DND-41 (cell line): Measurements from ENCODE around the gene PNMA3.
"Not testable (repeated sequence)": the region's sequence is repeated elsewhere in the genome, so short reads cannot be mapped to it uniquely, and the experiment has no call there.

Experiments
- ATAC-seq: fragments of 200-7000 bp; cut with Tn5 transposase; 3 replicates; pipeline ENCODE4 v1.9.1; 2021; ENCODE audit warnings: low read depth; ENCODE audit not compliant: insufficient read depth
- DNase-seq: peaks from one replicate; pipeline ENCODE4 v3.0.0-alpha.2; 2020
- H2AFZ ChIP-seq: 2 replicates; pipeline ENCODE4 v1.6.0; 2012; ENCODE audit warnings: low read depth, low read length
- H3K27ac ChIP-seq: 2 replicates; pipeline ENCODE4 v1.5.1; 2012; ENCODE audit warnings: low read length, inconsistent platforms
- H3K27me3 ChIP-seq: fragments of 200-600 bp; sonication (generic); 2 replicates; pipeline ENCODE4 v1.6.0; 2012; ENCODE audit warnings: low read length, mild to moderate bottlenecking, inconsistent platforms; ENCODE audit not compliant: insufficient read depth, poor library complexity
- H3K36me3 ChIP-seq: 2 replicates; pipeline ENCODE4 v1.5.1; 2012; ENCODE audit warnings: low read length, inconsistent platforms; ENCODE audit not compliant: insufficient read depth
- H3K4me1 ChIP-seq: 2 replicates; pipeline ENCODE4 v1.5.1; 2012; ENCODE audit warnings: mild to moderate bottlenecking, low read length; ENCODE audit not compliant: insufficient read depth
- H3K4me2 ChIP-seq: 2 replicates; pipeline ENCODE4 v1.6.0; 2012; ENCODE audit warnings: mild to moderate bottlenecking, moderate library complexity, low read length, inconsistent platforms; ENCODE audit not compliant: insufficient read depth
- H3K4me3 ChIP-seq, 2 experiments: fragments of 200-600 bp in 1 of 2; shearing (Covaris generic) in 1 of 2; 2 replicates each; pipeline ENCODE4 v1.5.1; 2012 to 2016; ENCODE audit warnings: inconsistent platforms in 2 of 2, low read length in 2 of 2, mild to moderate bottlenecking in 2 of 2, low read depth in 1 of 2, moderate library complexity in 1 of 2
- H3K79me2 ChIP-seq: 2 replicates; pipeline ENCODE4 v1.6.0; 2012; ENCODE audit warnings: low read length, inconsistent platforms; ENCODE audit not compliant: insufficient read depth
- H3K9ac ChIP-seq: 2 replicates; pipeline ENCODE4 v1.6.0; 2012; ENCODE audit warnings: low read depth, mild to moderate bottlenecking, inconsistent platforms, low read length, moderate library complexity
- H3K9me3 ChIP-seq: 2 replicates; pipeline ENCODE4 v1.5.1; 2012; ENCODE audit warnings: low read length, moderate library complexity, mild to moderate bottlenecking, inconsistent platforms; ENCODE audit not compliant: insufficient read depth, severe bottlenecking
- H4K20me1 ChIP-seq: 2 replicates; pipeline ENCODE4 v1.6.0; 2012; ENCODE audit warnings: low read length; ENCODE audit not compliant: insufficient read depth
- EZH2 ChIP-seq: IDR thresholded peaks from 3 replicates; pipeline ENCODE4 v1.6.1; 2012; ENCODE audit warnings: borderline replicate concordance, low read depth, mild to moderate bottlenecking, moderate library complexity, low read length, inconsistent platforms; ENCODE audit not compliant: severe bottlenecking
- TF ChIP-seq, protein P1 (sequence below): IDR thresholded peaks from 2 replicates; pipeline ENCODE4 v1.5.1; 2012; ENCODE audit warnings: borderline replicate concordance, low read length, moderate library complexity, mild to moderate bottlenecking; ENCODE audit not compliant: poor library complexity, severe bottlenecking; ENCODE audit errors: extremely low read depth

Gene PNMA3

DNA sequence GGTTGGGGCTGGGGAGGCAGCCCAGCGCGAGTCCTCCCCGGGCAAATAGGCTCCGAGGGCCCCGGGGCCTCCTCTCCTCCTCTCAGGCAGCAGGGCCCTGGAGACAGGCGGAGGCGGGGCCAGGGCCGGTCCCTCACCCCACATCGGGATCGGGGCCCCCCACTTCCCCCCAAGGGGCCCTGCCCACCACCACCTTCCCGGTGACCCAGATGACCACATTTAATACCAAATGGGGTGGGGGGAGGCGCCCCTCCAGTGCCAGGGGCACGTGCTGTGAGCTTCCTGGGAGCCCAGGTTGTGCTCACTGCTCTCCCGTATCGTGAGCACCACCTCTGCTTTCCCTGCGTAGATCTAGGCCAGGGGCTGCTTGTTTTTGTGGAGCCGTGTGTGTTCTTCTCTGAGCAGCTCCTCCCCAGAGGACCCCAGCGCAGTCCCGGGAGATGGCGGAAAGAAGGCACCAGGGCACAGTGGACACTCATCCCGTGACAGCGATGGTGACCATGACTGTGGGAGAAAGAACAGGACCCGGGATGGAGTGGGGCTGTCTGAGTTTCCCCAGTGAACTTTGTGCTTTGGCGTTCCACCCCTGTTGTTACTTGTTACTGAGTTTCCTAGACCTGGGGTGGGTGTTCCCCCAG is 18.1 kb downstream of the PNMA3 start:
- DNase-seq = no peak
- Histone ChIP-seq H3K27ac (no peak overlapping the region), H3K9ac (no peak overlapping the region), H3K4me2 (no peak overlapping the region), H3K79me2 (no peaks in the 10 kb centered on the region), H3K36me3 (no peaks in the 10 kb centered on the region), H3K27me3 (no peaks in the 10 kb centered on the region), H4K20me1 (no peaks in the 10 kb centered on the region), H3K4me1 (no peaks in the 10 kb centered on the region), H2AFZ (no peak overlapping the region), H3K4me3 (no peak overlapping the region), H3K9me3 (no peaks in the 10 kb centered on the region)
- TF ChIP-seq EZH2 = no peak
- TF ChIP-seq, protein P1, sequence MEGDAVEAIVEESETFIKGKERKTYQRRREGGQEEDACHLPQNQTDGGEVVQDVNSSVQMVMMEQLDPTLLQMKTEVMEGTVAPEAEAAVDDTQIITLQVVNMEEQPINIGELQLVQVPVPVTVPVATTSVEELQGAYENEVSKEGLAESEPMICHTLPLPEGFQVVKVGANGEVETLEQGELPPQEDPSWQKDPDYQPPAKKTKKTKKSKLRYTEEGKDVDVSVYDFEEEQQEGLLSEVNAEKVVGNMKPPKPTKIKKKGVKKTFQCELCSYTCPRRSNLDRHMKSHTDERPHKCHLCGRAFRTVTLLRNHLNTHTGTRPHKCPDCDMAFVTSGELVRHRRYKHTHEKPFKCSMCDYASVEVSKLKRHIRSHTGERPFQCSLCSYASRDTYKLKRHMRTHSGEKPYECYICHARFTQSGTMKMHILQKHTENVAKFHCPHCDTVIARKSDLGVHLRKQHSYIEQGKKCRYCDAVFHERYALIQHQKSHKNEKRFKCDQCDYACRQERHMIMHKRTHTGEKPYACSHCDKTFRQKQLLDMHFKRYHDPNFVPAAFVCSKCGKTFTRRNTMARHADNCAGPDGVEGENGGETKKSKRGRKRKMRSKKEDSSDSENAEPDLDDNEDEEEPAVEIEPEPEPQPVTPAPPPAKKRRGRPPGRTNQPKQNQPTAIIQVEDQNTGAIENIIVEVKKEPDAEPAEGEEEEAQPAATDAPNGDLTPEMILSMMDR = no peak
- no peak for ATAC-seq

DNA sequence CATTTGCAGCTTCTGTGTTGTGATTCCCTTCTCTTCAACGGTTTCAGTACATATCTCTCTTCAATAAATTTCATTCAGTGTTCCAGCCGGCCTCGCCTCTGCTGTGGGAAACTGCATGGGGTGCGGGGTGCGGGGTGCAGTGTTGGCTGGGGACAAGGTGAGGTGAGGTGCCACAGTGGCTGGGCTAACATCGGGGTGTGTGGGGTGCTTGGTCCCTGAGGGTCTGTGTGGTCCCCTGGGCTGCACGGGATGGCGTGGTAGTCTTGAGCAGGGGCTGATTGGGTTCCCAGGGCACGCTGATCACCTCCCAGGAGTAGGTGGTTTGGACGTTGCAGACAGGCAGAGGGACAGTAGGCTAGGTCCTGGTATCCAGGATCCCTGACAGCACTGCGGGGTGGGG is 18.7 kb downstream of the PNMA3 start:
- DNase-seq (no peak), ATAC-seq (no peak)
- H2AFZ ChIP-seq = no peak overlapping the region
- no peaks in the 10 kb centered on the region for H3K27me3 ChIP-seq
- no peak overlapping the region for H3K9ac ChIP-seq
- H3K4me2 ChIP-seq = no peak overlapping the region
- no peaks in the 10 kb centered on the region for H3K4me1 ChIP-seq
- H4K20me1 ChIP-seq = no peaks in the 10 kb centered on the region
- no peak overlapping the region for H3K27ac ChIP-seq
- H3K79me2 ChIP-seq = no peaks in the 10 kb centered on the region
- no peaks in the 10 kb centered on the region for H3K36me3 ChIP-seq
- H3K9me3 ChIP-seq = no peaks in the 10 kb centered on the region
- no peak overlapping the region for H3K4me3 ChIP-seq
- TF ChIP-seq EZH2 = no peak
- TF ChIP-seq, protein P1 = no peak

DNA sequence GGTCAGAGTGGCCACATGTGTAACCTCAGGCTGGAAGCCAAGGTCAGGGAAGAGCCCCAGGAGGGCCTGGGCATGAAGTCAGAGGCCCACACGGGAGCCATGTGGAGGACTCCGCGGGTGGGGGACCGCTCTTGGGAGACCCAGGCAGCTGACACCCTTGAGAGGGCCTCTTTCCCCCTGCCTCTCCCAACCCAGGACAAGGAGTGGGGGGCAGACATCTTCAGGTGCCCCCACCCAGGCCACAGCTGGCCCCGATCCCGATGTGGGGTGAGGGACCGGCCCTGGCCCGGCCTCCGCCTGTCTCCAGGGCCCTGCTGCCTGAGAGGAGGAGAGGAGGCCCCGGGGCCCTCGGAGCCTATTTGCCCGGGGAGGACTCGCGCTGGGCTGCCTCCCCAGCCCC is 19.1 kb downstream of the PNMA3 start:
- H3K9me3 ChIP-seq = no peaks in the 10 kb centered on the region
- H3K4me2 ChIP-seq = no peak overlapping the region
- ATAC-seq (no peak), DNase-seq (no peak)
- H3K79me2 ChIP-seq = no peaks in the 10 kb centered on the region
- no peaks in the 10 kb centered on the region for H3K27me3 ChIP-seq
- H2AFZ ChIP-seq = no peak overlapping the region
- H3K27ac ChIP-seq = no peak overlapping the region
- no peak overlapping the region for H3K9ac ChIP-seq
- TF ChIP-seq EZH2 = no peak
- TF ChIP-seq, protein P1 = no peak
- H3K4me3 ChIP-seq = no peak overlapping the region
- H4K20me1 ChIP-seq = no peaks in the 10 kb centered on the region
- no peaks in the 10 kb centered on the region for H3K4me1 ChIP-seq
- H3K36me3 ChIP-seq = no peaks in the 10 kb centered on the region

DNA sequence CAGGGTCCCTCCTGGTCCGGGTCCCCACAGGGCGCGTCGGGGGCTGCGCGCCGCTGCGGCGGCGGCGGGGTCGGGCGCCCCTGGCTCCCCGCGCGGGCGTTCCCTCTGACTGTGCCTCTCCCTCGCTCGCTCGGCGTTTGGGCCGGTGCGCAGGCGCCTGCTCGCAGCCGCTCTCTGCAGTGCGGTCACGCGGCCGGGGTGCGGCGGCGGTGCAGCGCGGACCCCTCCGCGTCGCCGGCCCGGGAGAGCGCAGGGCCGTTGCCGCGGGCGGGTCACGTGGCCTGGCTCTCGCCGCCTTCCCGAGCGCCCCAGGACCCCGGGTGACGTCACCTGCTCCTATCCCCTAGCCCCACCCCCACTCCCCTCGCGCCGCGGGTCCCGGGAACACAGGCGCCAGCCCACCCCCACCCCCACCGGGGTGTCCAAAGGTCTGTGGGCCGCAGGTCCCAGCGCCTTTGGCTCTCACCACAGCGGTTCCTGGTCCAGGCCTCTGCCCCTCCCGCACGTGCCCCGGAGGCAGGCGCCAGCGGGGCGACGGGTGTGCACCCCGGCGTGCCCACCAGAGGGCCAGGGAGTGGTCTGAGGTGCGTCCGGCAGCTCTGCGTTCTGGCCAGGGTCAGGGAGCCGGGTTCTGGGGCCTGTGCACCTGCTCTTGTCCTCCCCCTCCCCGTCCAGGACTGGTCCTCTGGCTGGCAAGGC is 21.3 kb downstream of the PNMA3 start:
- not testable (repeated sequence) for H3K36me3 ChIP-seq, H3K9me3 ChIP-seq, ATAC-seq, H3K4me3 ChIP-seq, DNase-seq, H4K20me1 ChIP-seq, H3K79me2 ChIP-seq, H3K4me1 ChIP-seq, H3K9ac ChIP-seq, H3K27ac ChIP-seq, H2AFZ ChIP-seq, H3K4me2 ChIP-seq, H3K27me3 ChIP-seq

DNA sequence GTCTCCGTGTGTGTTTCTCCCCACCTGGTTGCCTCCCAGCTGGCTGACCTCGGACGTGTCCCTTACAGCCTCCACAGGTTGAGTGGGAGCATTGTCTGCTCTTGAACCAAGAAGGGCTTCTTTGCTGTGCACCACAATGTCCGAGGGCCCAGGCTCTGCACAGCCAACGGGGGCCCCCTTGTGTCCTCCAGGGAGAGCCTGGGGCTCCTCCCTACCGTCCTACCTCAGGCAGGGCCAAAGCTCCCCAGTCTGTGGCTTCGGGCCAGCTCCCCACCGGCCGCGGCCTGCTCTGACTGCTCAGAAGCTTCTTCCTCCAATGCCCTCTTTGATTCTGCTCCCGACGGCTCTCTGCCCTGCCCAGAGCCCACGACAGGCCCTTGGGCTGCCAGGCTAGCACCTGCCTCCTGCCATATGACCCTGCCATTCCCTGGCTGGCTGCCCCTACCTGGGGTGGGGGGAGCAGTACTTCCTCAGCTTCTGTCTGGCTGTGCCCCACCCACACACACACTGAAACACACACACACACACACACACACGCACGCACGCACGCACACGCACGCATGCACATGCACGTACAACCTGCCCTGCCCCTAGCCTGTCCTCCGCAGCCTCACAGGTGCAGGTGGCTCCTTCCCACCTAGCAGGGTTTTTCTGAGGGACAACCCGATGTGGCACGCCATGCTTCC is 27.1 kb downstream of the PNMA3 start:
- not testable (repeated sequence) for DNase-seq, H3K4me3 ChIP-seq, H3K79me2 ChIP-seq, H3K4me1 ChIP-seq, H4K20me1 ChIP-seq, H3K27me3 ChIP-seq, H2AFZ ChIP-seq, H3K9ac ChIP-seq, H3K4me2 ChIP-seq, H3K36me3 ChIP-seq, H3K9me3 ChIP-seq, ATAC-seq, H3K27ac ChIP-seq
